SK-N-SH (cell line): ENCODE measurements around the gene WDR53. TPM values are rescaled to one million over a fixed set of nuclear protein-coding genes. Genes with fewer than 3 reads are reported as not detected.
"Not testable (repeated sequence)": the region's sequence is repeated elsewhere in the genome, so short reads cannot be mapped to it uniquely, and the experiment has no call there.

ENCODE experiments used
- CTCF ChIA-PET: fragments of 300-600, 350-600 bp; formaldehyde crosslinking; extraction: SDS; loops from one replicate; lab custom pipeline; 2021; lab: Yijun Ruan, JAX
- POLR2A ChIA-PET: fragments of 350-600 bp; sonication (Branson Sonifier 250); formaldehyde crosslinking; extraction: SDS; loops from one replicate; lab custom pipeline; 2020; ENCODE audit warnings: antibody characterized with exemption, inconsistent platforms; lab: Yijun Ruan, JAX
- DNase-seq: peaks from one replicate; pipeline ENCODE4 v3.0.0; 2012
- H2AFZ ChIP-seq: fragments of 200-600 bp; sonication (generic); 2 replicates; pipeline ENCODE4 v1.8.1; 2016; ENCODE audit warnings: antibody characterized with exemption, mild to moderate bottlenecking, low read depth
- H3F3A ChIP-seq: fragments of 200-600 bp; sonication (generic); replicated peaks from 2 replicates; pipeline ENCODE3; 2016; ENCODE audit warnings: antibody characterized with exemption, mild to moderate bottlenecking; ENCODE audit not compliant: insufficient read depth
- H3K27ac ChIP-seq, 2 experiments: fragments of 200-500 bp in 1 of 2; fragments of 200-600 bp in 1 of 2; sonication (Bioruptor generic) in 1 of 2; sonication (generic), shearing (Covaris generic) in 1 of 2; 2 replicates each; pipeline versions ENCODE4 v1.5.1 to v1.6.1; 2014 to 2016; ENCODE audit warnings: low read depth in 2 of 2, inconsistent platforms in 1 of 2, low read length in 1 of 2, mild to moderate bottlenecking in 1 of 2, mixed read lengths in 1 of 2
- H3K27me3 ChIP-seq: fragments of 200-600 bp; sonication (generic), shearing (Covaris generic); 2 replicates; pipeline ENCODE4 v1.6.1; 2016; ENCODE audit warnings: mixed run types; ENCODE audit not compliant: insufficient read depth
- H3K36me3 ChIP-seq, 2 experiments: fragments of 200-500 bp in 1 of 2; fragments of 200-600 bp in 1 of 2; sonication (Bioruptor generic) in 1 of 2; sonication (generic) in 1 of 2; replicated peaks in 1 of 2; 2 replicates each; pipeline versions ENCODE3 to v1.5.1; 2014 to 2016; ENCODE audit warnings: low read length in 1 of 2, mild to moderate bottlenecking in 1 of 2; ENCODE audit not compliant: insufficient read depth in 2 of 2, control insufficient read depth in 1 of 2
- H3K4me1 ChIP-seq, 2 experiments: fragments of 200-500 bp in 1 of 2; fragments of 200-600 bp in 1 of 2; sonication (Bioruptor generic) in 1 of 2; sonication (generic), shearing (Covaris generic) in 1 of 2; 2 replicates each; pipeline versions ENCODE4 v1.5.1 to v1.6.1; 2014 to 2016; ENCODE audit warnings: low read depth in 1 of 2, low read length in 1 of 2, mixed run types in 1 of 2; ENCODE audit not compliant: insufficient read depth in 2 of 2, control insufficient read depth in 1 of 2
- H3K4me2 ChIP-seq: fragments of 200-600 bp; sonication (generic), shearing (Covaris generic); 2 replicates; pipeline ENCODE4 v1.6.1; 2017; ENCODE audit warnings: mixed run types
- H3K4me3 ChIP-seq, 2 experiments: fragments of 200-500 bp in 1 of 2; fragments of 200-600 bp in 1 of 2; sonication (Bioruptor generic) in 1 of 2; sonication (generic), shearing (Covaris generic) in 1 of 2; 2 replicates each; pipeline versions ENCODE4 v1.5.1 to v1.8.1; 2014 to 2016; ENCODE audit warnings: low read depth in 2 of 2, inconsistent platforms in 1 of 2, low read length in 1 of 2, mild to moderate bottlenecking in 1 of 2, mixed read lengths in 1 of 2, moderate library complexity in 1 of 2
- H3K79me2 ChIP-seq: fragments of 200-600 bp; sonication (generic); 2 replicates; pipeline ENCODE4 v1.8.1; 2017; ENCODE audit warnings: mild to moderate bottlenecking; ENCODE audit not compliant: insufficient read depth
- H3K9ac ChIP-seq: fragments of 200-600 bp; sonication (generic); 2 replicates; pipeline ENCODE4 v1.6.1; 2017; ENCODE audit warnings: mixed run types
- H3K9me2 ChIP-seq: fragments of 200-600 bp; sonication (generic); 2 replicates; pipeline ENCODE4 v1.6.1; 2017; ENCODE audit warnings: mixed run types
- H3K9me3 ChIP-seq: fragments of 200-600 bp; sonication (generic); 2 replicates; pipeline ENCODE4 v1.6.1; 2017; ENCODE audit warnings: mixed run types, mild to moderate bottlenecking, moderate library complexity
- H4K20me1 ChIP-seq: fragments of 200-600 bp; sonication (generic); 2 replicates; pipeline ENCODE4 v1.6.1; 2017; ENCODE audit warnings: mild to moderate bottlenecking, mixed run types; ENCODE audit not compliant: insufficient read depth
- ELF1 ChIP-seq: IDR thresholded peaks from 2 replicates; pipeline ENCODE4 v1.4.0; 2012
- EP300 ChIP-seq, 2 experiments: IDR thresholded peaks; 2 replicates each; pipeline versions ENCODE4 v1.4.0 to v1.6.1; 2012; ENCODE audit warnings: borderline replicate concordance in 1 of 2, low read depth in 1 of 2, low read length in 1 of 2
- EZH2phosphoT487 ChIP-seq: fragments of 200-600 bp; sonication (generic); IDR thresholded peaks from 2 replicates; pipeline ENCODE4 v1.6.1; 2017; ENCODE audit warnings: low read depth, mixed run types, mild to moderate bottlenecking, antibody characterized with exemption, moderate library complexity, borderline replicate concordance
- FOSL2 ChIP-seq: IDR thresholded peaks from 2 replicates; pipeline ENCODE4 v1.4.0; 2012; ENCODE audit warnings: low read depth, mild to moderate bottlenecking, moderate library complexity, borderline replicate concordance
- FOXJ3 ChIP-seq: sonication (generic); formaldehyde crosslinking; IDR thresholded peaks from 2 replicates; pipeline ENCODE4 v1.5.1; 2020; ENCODE audit warnings: mild to moderate bottlenecking, missing genetic modification reagents
- FOXM1 ChIP-seq: IDR thresholded peaks from 2 replicates; pipeline ENCODE4 v1.4.0; 2012; ENCODE audit warnings: low read depth, mild to moderate bottlenecking
- GATA2 ChIP-seq: sonication (generic); formaldehyde crosslinking; IDR thresholded peaks from 2 replicates; pipeline ENCODE4 v1.5.0; 2020; ENCODE audit warnings: mild to moderate bottlenecking, missing genetic modification reagents
- JUND ChIP-seq: IDR thresholded peaks from 2 replicates; pipeline ENCODE4 v1.4.0; 2012
- MEF2A ChIP-seq: IDR thresholded peaks from 2 replicates; pipeline ENCODE4 v1.4.0; 2012; ENCODE audit warnings: low read depth, borderline replicate concordance
- NFIC ChIP-seq: IDR thresholded peaks from 2 replicates; pipeline ENCODE4 v1.4.0; 2012; ENCODE audit warnings: borderline replicate concordance
- NRF1 ChIP-seq: IDR thresholded peaks from 2 replicates; pipeline ENCODE4 v1.6.1; 2012; ENCODE audit warnings: low read depth, mild to moderate bottlenecking, low read length
- RAD21 ChIP-seq: IDR thresholded peaks from 2 replicates; pipeline ENCODE4 v1.6.1; 2012; ENCODE audit warnings: mild to moderate bottlenecking, low read length
- RCOR1 ChIP-seq: fragments of 150-350 bp; IDR thresholded peaks from 2 replicates; pipeline ENCODE4 v1.6.1; 2017; ENCODE audit warnings: antibody characterized with exemption, low read length
- WGBS: methylation state at CpG from one replicate; pipeline ENCODE4 v1.1.6; 2017; ENCODE audit warnings: low lambda C conversion rate; 5-methylcytosine and 5-hydroxymethylcytosine counted together
- polyA plus RNA-seq, 3 experiments: library from polyadenylated mRNA; depleted of rRNA; stranded (reverse); fragments of >200 nt; gene quantifications; 2 replicates each; pipeline ENCODE4 v1.2.3, GENCODE V29; 2012
- TF ChIP-seq, protein P1 (sequence below): IDR thresholded peaks from 2 replicates; pipeline ENCODE4 v1.4.0; 2012; ENCODE audit warnings: low read depth, borderline replicate concordance

Gene WDR53
- polyA plus RNA-seq, 1 of the 3 experiments (the other 2 are of a cell fraction): 7.0 TPM

DNA sequence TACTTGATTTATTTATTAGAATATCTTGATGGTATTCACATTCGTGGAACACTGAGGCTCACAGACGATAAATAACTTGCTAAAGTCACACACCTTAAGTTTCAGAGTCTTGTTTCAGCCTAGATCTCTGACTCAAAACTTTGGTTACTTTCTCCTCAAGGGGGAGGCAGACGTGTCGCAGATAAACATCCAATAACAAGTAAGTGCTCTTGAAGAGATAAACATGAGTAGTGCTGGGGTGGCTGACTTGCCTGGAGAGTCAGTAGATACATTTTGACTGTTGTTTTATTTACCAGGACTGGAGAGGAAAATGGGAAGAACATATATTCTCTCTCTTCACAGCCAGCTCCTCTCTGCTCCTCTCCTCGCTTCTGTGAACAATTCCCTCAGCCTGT is 31.4 kb upstream of the WDR53 start (continued):
- TF ChIP-seq, protein P1, sequence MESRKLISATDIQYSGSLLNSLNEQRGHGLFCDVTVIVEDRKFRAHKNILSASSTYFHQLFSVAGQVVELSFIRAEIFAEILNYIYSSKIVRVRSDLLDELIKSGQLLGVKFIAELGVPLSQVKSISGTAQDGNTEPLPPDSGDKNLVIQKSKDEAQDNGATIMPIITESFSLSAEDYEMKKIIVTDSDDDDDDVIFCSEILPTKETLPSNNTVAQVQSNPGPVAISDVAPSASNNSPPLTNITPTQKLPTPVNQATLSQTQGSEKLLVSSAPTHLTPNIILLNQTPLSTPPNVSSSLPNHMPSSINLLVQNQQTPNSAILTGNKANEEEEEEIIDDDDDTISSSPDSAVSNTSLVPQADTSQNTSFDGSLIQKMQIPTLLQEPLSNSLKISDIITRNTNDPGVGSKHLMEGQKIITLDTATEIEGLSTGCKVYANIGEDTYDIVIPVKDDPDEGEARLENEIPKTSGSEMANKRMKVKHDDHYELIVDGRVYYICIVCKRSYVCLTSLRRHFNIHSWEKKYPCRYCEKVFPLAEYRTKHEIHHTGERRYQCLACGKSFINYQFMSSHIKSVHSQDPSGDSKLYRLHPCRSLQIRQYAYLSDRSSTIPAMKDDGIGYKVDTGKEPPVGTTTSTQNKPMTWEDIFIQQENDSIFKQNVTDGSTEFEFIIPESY: no peak
- TF ChIP-seq FOSL2 (no peak), ELF1 (no peak)
- TF ChIP-seq, all 33 proteins: peak for 0

DNA sequence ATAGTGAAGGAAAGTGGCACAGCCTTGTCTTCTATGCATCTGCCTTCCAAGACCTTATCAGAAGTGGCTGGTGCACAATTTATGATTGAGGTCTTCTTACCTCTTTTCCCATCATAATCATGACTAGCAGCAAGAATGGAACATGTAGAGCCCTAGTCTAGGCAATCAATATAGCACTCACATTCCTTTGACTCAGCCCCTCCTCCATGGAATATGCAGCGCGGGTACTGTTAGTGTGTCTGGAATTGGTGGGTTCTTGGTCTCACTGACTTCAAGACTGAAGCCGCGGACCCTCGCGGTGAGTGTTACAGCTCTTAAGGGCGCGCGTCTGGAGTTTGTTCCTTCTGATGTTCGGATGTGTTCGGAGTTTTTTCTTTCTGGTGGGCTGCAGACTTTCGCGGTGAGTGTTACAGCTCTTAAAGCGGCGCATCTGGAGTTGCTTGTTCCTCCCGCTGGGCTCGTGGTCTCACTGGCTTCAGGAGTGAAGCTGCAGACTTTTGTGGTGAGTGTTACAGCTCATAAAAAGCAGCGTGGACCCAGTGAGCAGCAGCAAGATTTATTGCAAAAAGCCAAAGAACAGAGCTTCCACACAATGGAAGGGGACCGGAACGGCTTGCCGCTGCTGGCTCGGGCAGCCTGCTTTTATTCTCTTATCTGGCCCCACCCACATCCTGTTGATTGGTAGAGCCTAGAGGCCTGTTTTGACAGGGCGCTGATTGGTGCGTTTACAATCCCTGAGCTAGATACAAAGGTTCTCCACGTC is 29.8 kb upstream of the WDR53 start:
- H3K9me2 ChIP-seq, H3K27ac ChIP-seq, H3K27me3 ChIP-seq, H3F3A ChIP-seq, DNase-seq, H3K36me3 ChIP-seq, H4K20me1 ChIP-seq, H3K4me1 ChIP-seq, H3K9me3 ChIP-seq, H3K79me2 ChIP-seq, H3K9ac ChIP-seq: not testable (repeated sequence)
- ChIA-PET CTCF (interaction anchor here (1.0 to 1.9 kb wide), 2 partner anchors 11 to 12 kb away, joined by 4 to 10 read pairs; no protein-coding TSS in a partner anchor), POLR2A (interaction anchor here (1.0 kb wide), 1 partner anchor 8 kb away, joined by 3 read pairs; no protein-coding TSS in a partner anchor)
- WGBS: 48% methylated on average over 24 of the region's 25 CpGs
- Histone ChIP-seq H3K4me3 (peak overlapping the region in 1 of 2 experiments; percentile 43; a peak in 1 of 4 replicates), H3K4me2 (peak overlapping the region; percentile 52; the same call in 1 of the 2 replicates), H2AFZ (peak overlapping the region; percentile 65; the same call in 1 of the 2 replicates)

DNA sequence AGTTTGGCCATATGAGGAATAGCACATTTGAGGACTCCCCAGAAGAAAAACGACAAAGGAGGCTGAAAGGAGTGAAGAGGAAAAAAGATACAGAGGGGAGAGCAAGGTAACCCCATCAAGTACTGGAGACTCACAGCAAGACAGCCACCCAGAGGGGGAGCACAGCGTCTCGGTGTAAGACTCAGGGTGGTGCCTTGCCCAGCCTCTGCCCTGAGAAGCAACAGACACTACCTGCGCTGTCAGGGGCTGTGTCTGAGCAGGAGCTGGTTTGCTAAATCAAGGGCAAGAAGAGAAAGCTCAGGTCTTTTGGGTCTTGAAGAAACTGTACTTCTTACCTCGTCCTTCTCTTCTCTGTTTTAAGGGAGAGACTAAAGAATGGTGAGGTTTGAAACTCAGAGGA is 28.0 kb upstream of the WDR53 start:
- 56% methylated on average over 5 of the region's 5 CpGs for WGBS

More for the DNA sequence above, 28.0 kb upstream of the WDR53 start:
- DNase-seq: no peak
- Histone ChIP-seq H3K36me3 (no peaks in the 10 kb centered on the region), H3K4me1 (peaks cover 0 to 2% of the 10 kb centered on the region in 2 experiments; a peak in 1 of 4 replicates), H3K9me2 (no peaks in the 10 kb centered on the region), H4K20me1 (no peaks in the 10 kb centered on the region), H3K9ac (no peak overlapping the region), H3K27ac (no peak overlapping the region), H3K4me3 (no peak overlapping the region), H2AFZ (no peak overlapping the region), H3K4me2 (no peak overlapping the region), H3K9me3 (no peaks in the 10 kb centered on the region), H3F3A (no peaks in the 10 kb centered on the region), H3K27me3 (0 out of 2 replicates have a peak, but pooled peaks cover 4% of the 10 kb centered on the region), H3K79me2 (no peaks in the 10 kb centered on the region)
- ChIA-PET POLR2A (no interaction called here), CTCF (interaction anchor here (1.9 kb wide), 1 partner anchor 13 kb away, joined by 10 read pairs; no protein-coding TSS in a partner anchor)
- TF ChIP-seq NRF1: no peak
- no peak for TF ChIP-seq EZH2phosphoT487
- TF ChIP-seq FOXJ3: no peak
- no peak for TF ChIP-seq MEF2A
- no peak for TF ChIP-seq RAD21
- TF ChIP-seq FOXM1: no peak
- TF ChIP-seq JUND: no peak
- no peak for TF ChIP-seq NFIC
- TF ChIP-seq EP300 (IDR thresholded peaks at IDR 0.05; ENCODE audit: borderline replicate concordance in 1 of 2, low read depth in 1 of 2, low read length in 1 of 2): no peak
- no peak for TF ChIP-seq FOSL2
- no peak for TF ChIP-seq GATA2 (CRISPR knock-in tag)
- TF ChIP-seq RCOR1: no peak
